Adrenal gland (tissue), 5 donors: Measurements from ENCODE around the gene ETV6.

ENCODE experiments used
- POLR2A ChIP-seq, 2 donors: fragments of 450-650 bp; IDR thresholded peaks; one replicate each; pipeline ENCODE4 v1.6.1; 2017; ENCODE audit warnings: antibody characterized with exemption in 2 of 2, mild to moderate bottlenecking in 2 of 2, moderate library complexity in 1 of 2
- TF ChIP-seq, protein P1 (sequence below), 6 experiments: fragments of 450-650 bp in 4 of 6; fragments of 200-600 bp in 2 of 6; sonication (generic) in 1 of 6; IDR thresholded peaks; 1 replicate in 5 of 6; 2 replicates in 1 of 6; pipeline versions ENCODE4 v1.5.1 to v1.8.0; 2016 to 2021; ENCODE audit warnings: antibody characterized with exemption in 6 of 6, mild to moderate bottlenecking in 2 of 6, moderate library complexity in 1 of 6
- donor health status: DM: no; HTN: no; CAD: no.

DNA sequence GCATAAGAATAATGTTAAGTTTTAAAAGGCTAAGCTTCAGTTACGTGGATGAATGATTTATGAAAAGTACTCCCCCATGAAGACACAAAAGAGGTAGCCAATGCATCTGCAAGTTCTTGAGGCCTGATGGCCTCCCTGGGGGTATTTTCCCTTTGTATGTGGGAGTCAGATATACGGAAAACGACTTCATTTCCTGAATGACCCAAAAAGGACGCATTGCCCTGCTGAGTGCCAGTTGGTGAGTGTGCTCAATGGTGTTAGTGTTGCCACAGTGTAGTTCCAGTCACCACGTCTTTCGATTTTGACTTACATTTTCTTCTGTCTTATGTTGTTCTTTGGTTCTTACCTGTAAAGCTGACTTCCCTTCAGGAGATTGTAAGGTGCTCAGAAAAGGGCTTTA is 8.0 kb downstream of the ETV6 start:
- TF ChIP-seq, protein P1, sequence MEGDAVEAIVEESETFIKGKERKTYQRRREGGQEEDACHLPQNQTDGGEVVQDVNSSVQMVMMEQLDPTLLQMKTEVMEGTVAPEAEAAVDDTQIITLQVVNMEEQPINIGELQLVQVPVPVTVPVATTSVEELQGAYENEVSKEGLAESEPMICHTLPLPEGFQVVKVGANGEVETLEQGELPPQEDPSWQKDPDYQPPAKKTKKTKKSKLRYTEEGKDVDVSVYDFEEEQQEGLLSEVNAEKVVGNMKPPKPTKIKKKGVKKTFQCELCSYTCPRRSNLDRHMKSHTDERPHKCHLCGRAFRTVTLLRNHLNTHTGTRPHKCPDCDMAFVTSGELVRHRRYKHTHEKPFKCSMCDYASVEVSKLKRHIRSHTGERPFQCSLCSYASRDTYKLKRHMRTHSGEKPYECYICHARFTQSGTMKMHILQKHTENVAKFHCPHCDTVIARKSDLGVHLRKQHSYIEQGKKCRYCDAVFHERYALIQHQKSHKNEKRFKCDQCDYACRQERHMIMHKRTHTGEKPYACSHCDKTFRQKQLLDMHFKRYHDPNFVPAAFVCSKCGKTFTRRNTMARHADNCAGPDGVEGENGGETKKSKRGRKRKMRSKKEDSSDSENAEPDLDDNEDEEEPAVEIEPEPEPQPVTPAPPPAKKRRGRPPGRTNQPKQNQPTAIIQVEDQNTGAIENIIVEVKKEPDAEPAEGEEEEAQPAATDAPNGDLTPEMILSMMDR (IDR thresholded peaks at IDR 0.05) = no peak
- no peak for TF ChIP-seq POLR2A (IDR thresholded peaks at IDR 0.05)
